ENCODE measurements around the gene KCNAB1.
"Not testable (repeated sequence)": the region's sequence is repeated elsewhere in the genome, so short reads cannot be mapped to it uniquely, and the experiment has no call there.

DNA sequence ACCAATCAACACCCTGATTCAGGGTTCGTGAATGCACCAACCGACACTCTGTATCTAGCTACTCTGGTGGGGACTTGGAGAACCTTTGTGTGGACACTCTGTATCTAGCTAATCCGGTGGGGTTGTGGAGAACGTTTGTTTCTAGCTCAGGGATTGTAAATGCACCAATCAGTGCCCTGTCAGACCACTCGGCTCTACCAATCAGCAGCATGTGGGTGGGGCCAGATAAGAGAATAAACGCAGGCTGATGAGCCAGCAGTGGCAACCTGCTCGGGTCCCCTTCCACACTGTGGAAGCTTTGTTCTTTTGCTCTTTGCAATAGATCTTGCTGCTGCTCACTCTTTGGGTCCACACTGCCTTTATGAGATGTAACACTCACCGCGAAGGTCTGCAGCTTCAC is 20.4 kb upstream of the KCNAB1 start:
- TF ChIP-seq, protein P1, sequence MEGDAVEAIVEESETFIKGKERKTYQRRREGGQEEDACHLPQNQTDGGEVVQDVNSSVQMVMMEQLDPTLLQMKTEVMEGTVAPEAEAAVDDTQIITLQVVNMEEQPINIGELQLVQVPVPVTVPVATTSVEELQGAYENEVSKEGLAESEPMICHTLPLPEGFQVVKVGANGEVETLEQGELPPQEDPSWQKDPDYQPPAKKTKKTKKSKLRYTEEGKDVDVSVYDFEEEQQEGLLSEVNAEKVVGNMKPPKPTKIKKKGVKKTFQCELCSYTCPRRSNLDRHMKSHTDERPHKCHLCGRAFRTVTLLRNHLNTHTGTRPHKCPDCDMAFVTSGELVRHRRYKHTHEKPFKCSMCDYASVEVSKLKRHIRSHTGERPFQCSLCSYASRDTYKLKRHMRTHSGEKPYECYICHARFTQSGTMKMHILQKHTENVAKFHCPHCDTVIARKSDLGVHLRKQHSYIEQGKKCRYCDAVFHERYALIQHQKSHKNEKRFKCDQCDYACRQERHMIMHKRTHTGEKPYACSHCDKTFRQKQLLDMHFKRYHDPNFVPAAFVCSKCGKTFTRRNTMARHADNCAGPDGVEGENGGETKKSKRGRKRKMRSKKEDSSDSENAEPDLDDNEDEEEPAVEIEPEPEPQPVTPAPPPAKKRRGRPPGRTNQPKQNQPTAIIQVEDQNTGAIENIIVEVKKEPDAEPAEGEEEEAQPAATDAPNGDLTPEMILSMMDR (conservative IDR thresholded peaks at IDR 0.05 in 1 of 2, IDR thresholded peaks at IDR 0.05 in 1 of 2; ENCODE audit: extremely low read depth in 1 of 2, insufficient read depth in 1 of 2, low read depth in 1 of 2, low read length in 2 of 2), result not testable (repeated sequence)
- TF ChIP-seq EZH2 (IDR thresholded peaks at IDR 0.05; ENCODE audit: borderline replicate concordance, low read length), result not testable (repeated sequence)
